CD14-positive monocyte (primary cell): Measurements from ENCODE around the gene RPGRIP1L. TPM values are rescaled to one million over a fixed set of nuclear protein-coding genes. Genes with fewer than 3 reads are reported as not detected.

ENCODE experiments used
- DNase-seq, 3 donors: peaks; one replicate each; pipeline ENCODE4 v3.0.0-alpha.2; 2011 to 2022
- H2AFZ ChIP-seq: 2 replicates; pipeline ENCODE4 v1.6.0; 2012; ENCODE audit warnings: mild to moderate bottlenecking, low read depth, low read length, inconsistent platforms; ENCODE audit not compliant: insufficient read depth, poor library complexity, severe bottlenecking
- H3K27ac ChIP-seq, 2 donors: 1 replicate in 1 of 2; 2 replicates in 1 of 2; pipeline ENCODE4 v1.5.1; 2012 to 2013; ENCODE audit warnings: low read length in 2 of 2, control low read depth in 1 of 2, inconsistent platforms in 1 of 2, low read depth in 1 of 2, mild to moderate bottlenecking in 1 of 2
- H3K27me3 ChIP-seq, 2 donors: one replicate each; pipeline versions ENCODE4 v1.6.0 to v1.6.1; 2011 to 2013; ENCODE audit warnings: low read length in 2 of 2; ENCODE audit not compliant: control insufficient read depth in 2 of 2, insufficient read depth in 2 of 2
- H3K36me3 ChIP-seq, 2 donors: replicated peaks in 1 of 2; 1 replicate in 1 of 2; 2 replicates in 1 of 2; pipeline versions ENCODE4 v1.5.1 to v1.6.1; 2012 to 2013; ENCODE audit warnings: low read length in 2 of 2, control low read depth in 1 of 2, inconsistent platforms in 1 of 2, mild to moderate bottlenecking in 1 of 2; ENCODE audit not compliant: insufficient read depth in 2 of 2, control insufficient read depth in 1 of 2
- H3K4me1 ChIP-seq, 2 donors: 1 replicate in 1 of 2; 2 replicates in 1 of 2; pipeline versions ENCODE4 v1.5.1 to v1.6.1; 2012 to 2013; ENCODE audit warnings: low read length in 2 of 2, control low read depth in 1 of 2, inconsistent platforms in 1 of 2, mild to moderate bottlenecking in 1 of 2, moderate library complexity in 1 of 2; ENCODE audit not compliant: insufficient read depth in 2 of 2, control insufficient read depth in 1 of 2
- H3K4me2 ChIP-seq: replicated peaks from 2 replicates; pipeline ENCODE3; 2012; ENCODE audit warnings: low read length, moderate library complexity, mild to moderate bottlenecking; ENCODE audit not compliant: poor library complexity, severe bottlenecking; ENCODE audit errors: extremely low read depth
- H3K4me3 ChIP-seq, 3 experiments: fragments of 200-600 bp in 1 of 3; sonication (generic) in 1 of 3; replicated peaks in 1 of 3; 1 replicate in 2 of 3; 2 replicates in 1 of 3; pipeline ENCODE4 v1.5.1; 2011 to 2013; ENCODE audit warnings: low read length in 3 of 3, mild to moderate bottlenecking in 3 of 3, control low read depth in 2 of 3, low read depth in 2 of 3, inconsistent platforms in 1 of 3, moderate library complexity in 1 of 3
- H3K79me2 ChIP-seq: 2 replicates; pipeline ENCODE4 v1.6.0; 2012; ENCODE audit warnings: mild to moderate bottlenecking, control low read depth, inconsistent platforms, low read length, moderate library complexity; ENCODE audit not compliant: insufficient read depth
- H3K9ac ChIP-seq: 2 replicates; pipeline ENCODE4 v1.6.0; 2017; ENCODE audit warnings: low read length, mild to moderate bottlenecking; ENCODE audit not compliant: insufficient read depth, poor library complexity, severe bottlenecking
- H3K9me3 ChIP-seq, 2 donors: replicated peaks in 1 of 2; 1 replicate in 1 of 2; 2 replicates in 1 of 2; pipeline versions ENCODE4 v1.5.1 to v1.6.1; 2012 to 2013; ENCODE audit warnings: low read length in 2 of 2, control low read depth in 1 of 2; ENCODE audit not compliant: control insufficient read depth in 1 of 2, insufficient read depth in 1 of 2
- H4K20me1 ChIP-seq: 2 replicates; pipeline ENCODE4 v1.6.0; 2012; ENCODE audit warnings: mild to moderate bottlenecking, low read length, control low read depth, moderate library complexity; ENCODE audit not compliant: insufficient read depth
- H3K27ac Mint-ChIP-seq, 7 donors: one replicate each; pipeline ENCODE4 v1.8.0; 2020; ENCODE audit warnings: mild to moderate bottlenecking in 7 of 7, mixed read lengths in 7 of 7, moderate library complexity in 6 of 7, inconsistent platforms in 2 of 7
- H3K27me3 Mint-ChIP-seq, 3 donors: one replicate each; pipeline ENCODE4 v1.8.0; 2021 to 2022; ENCODE audit warnings: low read depth in 3 of 3, mild to moderate bottlenecking in 3 of 3, mixed read lengths in 3 of 3, moderate library complexity in 3 of 3, inconsistent platforms in 1 of 3
- H3K36me3 Mint-ChIP-seq, 2 donors: one replicate each; pipeline ENCODE4 v1.8.0; 2020; ENCODE audit warnings: mixed read lengths in 2 of 2, inconsistent platforms in 1 of 2, mild to moderate bottlenecking in 1 of 2
- H3K4me1 Mint-ChIP-seq: one replicate; pipeline ENCODE4 v1.8.0; 2020; ENCODE audit warnings: mild to moderate bottlenecking, mixed read lengths
- H3K4me3 Mint-ChIP-seq, 2 donors: one replicate each; pipeline ENCODE4 v1.8.0; 2020; ENCODE audit warnings: mild to moderate bottlenecking in 2 of 2, mixed read lengths in 2 of 2, moderate library complexity in 1 of 2
- H3K9me3 Mint-ChIP-seq, 7 donors: one replicate each; pipeline ENCODE4 v1.8.0; 2020 to 2022; ENCODE audit warnings: mixed read lengths in 7 of 7, mild to moderate bottlenecking in 6 of 7, moderate library complexity in 6 of 7, inconsistent platforms in 2 of 7
- WGBS: methylation state at CpG from one replicate; pipeline ENCODE4 v1.1.5; 2013; ENCODE audit warnings: missing lambda C conversion rate; ENCODE audit not compliant: insufficient coverage; 5-methylcytosine and 5-hydroxymethylcytosine counted together
- intact Hi-C, 2 donors: fragments of 100-400 bp; cut with micrococcal nuclease; formaldehyde crosslinking; loops; one replicate each; pipeline versions ENCODE4 v1.15.0 to v1.15.1; 2023
- polyA plus RNA-seq, 3 donors: library from polyadenylated mRNA; depleted of rRNA in 1 of 3; unstranded in 2 of 3; stranded (reverse) in 1 of 3; fragments of 300-500 nt in 2 of 3; fragments of >200 nt in 1 of 3; fragmentation: Illumina TruSeq in 2 of 3; gene quantifications; 1 replicate in 2 of 3; 2 replicates in 1 of 3; pipeline ENCODE4 v1.2.3, GENCODE V29; 2012 to 2021
- TF ChIP-seq, protein P1 (sequence below): fragments of 200-600 bp; IDR thresholded peaks from one replicate; pipeline ENCODE4 v1.8.0; 2022; ENCODE audit warnings: antibody characterized with exemption, mild to moderate bottlenecking

The RPGRIP1L gene
- polyA plus RNA-seq, 3 donors, result 0.11 to 0.18 TPM; not detected in 1

DNA sequence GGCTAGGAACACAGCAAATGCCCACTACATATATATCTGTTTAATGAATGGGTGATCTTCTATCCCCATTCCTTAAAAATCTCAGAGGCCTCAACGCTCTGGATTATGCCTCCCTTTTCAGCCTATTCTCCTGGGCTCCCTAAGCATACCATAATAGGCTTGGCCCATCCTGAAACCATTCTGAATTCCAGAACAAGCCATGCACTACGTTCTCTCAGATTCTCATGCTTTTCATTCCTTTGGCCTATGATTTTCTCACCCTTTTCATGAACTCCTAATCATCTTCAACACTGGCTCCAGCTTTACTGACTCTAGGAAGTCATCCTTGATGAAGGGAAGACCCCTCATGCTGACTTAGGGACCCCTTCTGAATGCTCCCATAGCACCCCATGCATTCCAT, 71.1 kb downstream of the RPGRIP1L start:
- TF ChIP-seq, protein P1, sequence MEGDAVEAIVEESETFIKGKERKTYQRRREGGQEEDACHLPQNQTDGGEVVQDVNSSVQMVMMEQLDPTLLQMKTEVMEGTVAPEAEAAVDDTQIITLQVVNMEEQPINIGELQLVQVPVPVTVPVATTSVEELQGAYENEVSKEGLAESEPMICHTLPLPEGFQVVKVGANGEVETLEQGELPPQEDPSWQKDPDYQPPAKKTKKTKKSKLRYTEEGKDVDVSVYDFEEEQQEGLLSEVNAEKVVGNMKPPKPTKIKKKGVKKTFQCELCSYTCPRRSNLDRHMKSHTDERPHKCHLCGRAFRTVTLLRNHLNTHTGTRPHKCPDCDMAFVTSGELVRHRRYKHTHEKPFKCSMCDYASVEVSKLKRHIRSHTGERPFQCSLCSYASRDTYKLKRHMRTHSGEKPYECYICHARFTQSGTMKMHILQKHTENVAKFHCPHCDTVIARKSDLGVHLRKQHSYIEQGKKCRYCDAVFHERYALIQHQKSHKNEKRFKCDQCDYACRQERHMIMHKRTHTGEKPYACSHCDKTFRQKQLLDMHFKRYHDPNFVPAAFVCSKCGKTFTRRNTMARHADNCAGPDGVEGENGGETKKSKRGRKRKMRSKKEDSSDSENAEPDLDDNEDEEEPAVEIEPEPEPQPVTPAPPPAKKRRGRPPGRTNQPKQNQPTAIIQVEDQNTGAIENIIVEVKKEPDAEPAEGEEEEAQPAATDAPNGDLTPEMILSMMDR, result no peak
- Histone ChIP-seq H3K4me2 (no peak overlapping the region), H3K27me3 (no peaks in the 10 kb centered on the region), H3K4me3 (no peak overlapping the region), H3K4me1 (no peaks in the 10 kb centered on the region), H3K9me3 (no peaks in the 10 kb centered on the region), H3K27ac (no peak overlapping the region), H3K9ac (no peak overlapping the region), H3K79me2 (no peaks in the 10 kb centered on the region), H3K36me3 (no peaks in the 10 kb centered on the region), H4K20me1 (no peaks in the 10 kb centered on the region), H2AFZ (no peak overlapping the region)
- Mint-ChIP-seq H3K27ac (no peak overlapping the region), H3K36me3 (no peaks in the 10 kb centered on the region), H3K4me1 (no peaks in the 10 kb centered on the region), H3K9me3 (peaks cover 0 to 3% (median 0%) of the 10 kb centered on the region in 7 donors), H3K27me3 (no peaks in the 10 kb centered on the region), H3K4me3 (no peak overlapping the region)
- DNase-seq, result no peak
- intact Hi-C loops, result no loop called here
- WGBS, result 100% methylated on average over 2 of the region's 2 CpGs

DNA sequence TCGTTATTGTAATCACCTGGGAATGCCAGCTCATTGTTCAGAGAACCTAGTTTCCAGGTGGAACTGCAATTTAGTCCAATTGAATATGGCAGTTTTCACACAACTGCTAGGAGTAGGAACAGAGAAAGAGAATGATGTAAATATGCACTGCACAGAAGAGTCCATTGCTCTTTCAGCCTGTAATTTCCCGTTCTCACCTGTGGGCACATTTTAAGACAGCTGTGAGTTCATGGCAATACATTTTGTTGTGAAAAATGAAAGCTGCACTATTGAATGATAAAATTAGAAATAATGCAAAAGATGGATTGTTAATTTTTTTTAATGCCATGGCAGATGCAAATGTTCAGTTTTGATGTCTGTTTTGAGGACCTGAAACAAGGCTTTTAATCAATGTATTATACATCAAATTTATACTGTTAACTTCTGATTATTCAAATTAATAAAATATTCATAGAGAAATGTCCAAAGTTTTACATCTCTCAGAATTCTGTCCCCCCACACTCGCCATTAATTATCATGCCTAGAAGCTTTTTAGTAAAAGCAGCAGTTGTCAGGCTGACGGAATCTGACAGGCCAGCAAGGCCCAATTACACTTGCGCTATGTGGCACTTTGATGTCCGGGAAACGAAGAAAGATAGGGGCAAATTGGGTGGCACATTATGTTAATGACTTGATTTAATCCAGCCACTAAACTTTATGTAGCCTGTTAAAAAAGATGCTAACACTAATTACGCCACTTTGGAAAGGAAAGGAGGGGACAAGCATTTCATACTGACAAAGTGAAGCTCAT, 72.2 kb downstream of the RPGRIP1L start:
- H3K36me3 ChIP-seq, result no peaks in the 10 kb centered on the region
- no peaks in the 10 kb centered on the region for H3K36me3 Mint-ChIP-seq
- 100% methylated on average over 1 of the region's 8 CpGs for WGBS

More for the DNA sequence above, 72.2 kb downstream of the RPGRIP1L start:
- no peak overlapping the region for H3K4me3 ChIP-seq
- no peak overlapping the region for H3K9ac ChIP-seq
- H3K4me1 Mint-ChIP-seq, result no peaks in the 10 kb centered on the region
- peaks cover 0 to 3% (median 0%) of the 10 kb centered on the region in 7 donors for H3K9me3 Mint-ChIP-seq
- H4K20me1 ChIP-seq, result no peaks in the 10 kb centered on the region
- no peak overlapping the region for H3K27ac ChIP-seq
- H3K27ac Mint-ChIP-seq, result no peak overlapping the region
- no peaks in the 10 kb centered on the region for H3K27me3 ChIP-seq
- no peaks in the 10 kb centered on the region for H3K79me2 ChIP-seq
- H3K4me3 Mint-ChIP-seq, result no peak overlapping the region
- H3K4me1 ChIP-seq, result no peaks in the 10 kb centered on the region
- no peaks in the 10 kb centered on the region for H3K9me3 ChIP-seq
- intact Hi-C loops, result no loop called here
- H3K27me3 Mint-ChIP-seq, result no peaks in the 10 kb centered on the region
- no peak overlapping the region for H3K4me2 ChIP-seq
- H2AFZ ChIP-seq, result no peak overlapping the region
- DNase-seq, result no peak
- TF ChIP-seq, protein P1, result no peak
